AG04449 (cell line): ENCODE results near the gene HIPK1.

Experiments
- CTCF ChIA-PET: fragments of 350-600 bp; formaldehyde crosslinking; extraction: SDS; loops from one replicate; lab custom pipeline; 2021; ENCODE audit warnings: antibody characterized with exemption; lab: Yijun Ruan, JAX
- POLR2A ChIA-PET: fragments of 400-600, 350-600 bp; formaldehyde crosslinking; extraction: SDS; loops from one replicate; lab custom pipeline; 2020; ENCODE audit warnings: antibody characterized with exemption, inconsistent platforms; lab: Yijun Ruan, JAX
- DNase-seq: peaks from one replicate; pipeline ENCODE4 v3.0.0-alpha.2; 2010; ENCODE audit warnings: low read depth, low spot score
- H3K4me3 ChIP-seq: 2 replicates; pipeline ENCODE4 v1.5.1; 2011; ENCODE audit warnings: low read depth, mild to moderate bottlenecking, control low read depth, low read length
- CTCF ChIP-seq: IDR thresholded peaks from one replicate; pipeline ENCODE4 v1.5.1; 2011; ENCODE audit warnings: mild to moderate bottlenecking, moderate library complexity, low read length, control low read depth, inconsistent platforms; ENCODE audit not compliant: insufficient read depth; ENCODE audit errors: missing control alignments

The HIPK1 gene

GRCh38 chr1:114021665-114022099, 92.6 kb downstream of the HIPK1 start:
- no peak for DNase-seq
- CTCF ChIA-PET, result interaction anchor here (1.2 kb wide), 1 partner anchor 17 kb away, joined by 3 read pairs; no protein-coding TSS in a partner anchor
- TF ChIP-seq CTCF, result no peak
- POLR2A ChIA-PET, result no interaction called here
- no peak overlapping the region for H3K4me3 ChIP-seq

- POLR2A ChIA-PET, result no interaction called here
- H3K4me3 ChIP-seq, result no peak overlapping the region
- DNase-seq, result no peak
- no peak for TF ChIP-seq CTCF
- CTCF ChIA-PET, result interaction anchor here (1.2 kb wide), 1 partner anchor 18 kb away, joined by 3 read pairs; no protein-coding TSS in a partner anchor
Measured at GRCh38 chr1:114022877-114023276, 93.8 kb downstream of the HIPK1 start.

GRCh38 chr1:114023377-114023776, 94.3 kb downstream of the HIPK1 start:
- no peak for TF ChIP-seq CTCF
- no peak overlapping the region for H3K4me3 ChIP-seq
- ChIA-PET CTCF (no interaction called here), POLR2A (no interaction called here)
- no peak for DNase-seq

- H3K4me3 ChIP-seq, result no peak overlapping the region
- ChIA-PET POLR2A (interaction anchor here (0.7 kb wide), 1 partner anchor 129 kb away, joined by 3 read pairs; no protein-coding TSS in a partner anchor), CTCF (interaction anchor here (1.4 kb wide), 1 partner anchor 10 kb away, joined by 3 read pairs; no protein-coding TSS in a partner anchor)
- no peak for TF ChIP-seq CTCF
- no peak for DNase-seq
Measured at GRCh38 chr1:114024049-114024448, 94.9 kb downstream of the HIPK1 start.

- ChIA-PET CTCF (no interaction called here), POLR2A (no interaction called here)
- H3K4me3 ChIP-seq, result no peak overlapping the region
- TF ChIP-seq CTCF, result no peak
- no peak for DNase-seq
Measured at GRCh38 chr1:114025609-114026401, 96.7 kb downstream of the HIPK1 start.

- no peak for DNase-seq
- no peak overlapping the region for H3K4me3 ChIP-seq
- ChIA-PET CTCF (no interaction called here), POLR2A (no interaction called here)
- no peak for TF ChIP-seq CTCF
Measured at GRCh38 chr1:114026797-114027196, 97.7 kb downstream of the HIPK1 start.
